Measurements from ENCODE around the gene CLEC4M. TPM values are rescaled to one million over a fixed set of nuclear protein-coding genes. Genes with fewer than 3 reads are reported as not detected.
A peak's percentile ranks its signal among the peaks of the same experiment; 100 is the strongest.

CLEC4M gene
- total RNA-seq, 4 donors from 2014 or later, result 2.4 TPM; not detected in 3

DNA sequence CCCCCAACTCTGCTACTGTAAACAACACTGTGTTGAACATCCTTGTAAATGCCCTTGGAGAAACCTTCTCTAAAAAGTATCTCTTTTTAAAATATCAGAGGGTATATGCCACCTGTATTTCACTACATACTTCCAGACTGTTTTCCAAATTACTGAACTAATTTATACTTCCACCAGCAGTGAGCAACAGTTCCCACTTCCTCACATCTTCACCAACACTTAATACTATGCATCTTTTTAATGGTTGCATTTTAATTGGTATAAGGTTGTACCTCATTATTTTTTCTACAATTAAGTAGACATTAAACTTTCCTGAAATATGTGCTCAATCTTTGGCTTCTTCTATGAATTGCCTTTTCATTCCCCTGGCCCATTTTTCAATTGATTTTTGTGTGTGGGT is 21.8 kb downstream of the CLEC4M start:
- no peak overlapping the region for H3K27ac ChIP-seq
- no peak for DNase-seq (ENCODE audit: low spot score in 2 of 2)
- H3K9me3 ChIP-seq, result peaks cover 0 to 25% (median 0%) of the 10 kb centered on the region in 4 donors
- H3K4me1 ChIP-seq, result peaks cover 0 to 9% (median 0%) of the 10 kb centered on the region in 4 donors
- H3K27me3 ChIP-seq, result peaks cover 0 to 28% of the 10 kb centered on the region in 2 donors
- H3K4me3 ChIP-seq, result no peak overlapping the region
- no peaks in the 10 kb centered on the region for H3K36me3 ChIP-seq
- TF ChIP-seq, protein P1, sequence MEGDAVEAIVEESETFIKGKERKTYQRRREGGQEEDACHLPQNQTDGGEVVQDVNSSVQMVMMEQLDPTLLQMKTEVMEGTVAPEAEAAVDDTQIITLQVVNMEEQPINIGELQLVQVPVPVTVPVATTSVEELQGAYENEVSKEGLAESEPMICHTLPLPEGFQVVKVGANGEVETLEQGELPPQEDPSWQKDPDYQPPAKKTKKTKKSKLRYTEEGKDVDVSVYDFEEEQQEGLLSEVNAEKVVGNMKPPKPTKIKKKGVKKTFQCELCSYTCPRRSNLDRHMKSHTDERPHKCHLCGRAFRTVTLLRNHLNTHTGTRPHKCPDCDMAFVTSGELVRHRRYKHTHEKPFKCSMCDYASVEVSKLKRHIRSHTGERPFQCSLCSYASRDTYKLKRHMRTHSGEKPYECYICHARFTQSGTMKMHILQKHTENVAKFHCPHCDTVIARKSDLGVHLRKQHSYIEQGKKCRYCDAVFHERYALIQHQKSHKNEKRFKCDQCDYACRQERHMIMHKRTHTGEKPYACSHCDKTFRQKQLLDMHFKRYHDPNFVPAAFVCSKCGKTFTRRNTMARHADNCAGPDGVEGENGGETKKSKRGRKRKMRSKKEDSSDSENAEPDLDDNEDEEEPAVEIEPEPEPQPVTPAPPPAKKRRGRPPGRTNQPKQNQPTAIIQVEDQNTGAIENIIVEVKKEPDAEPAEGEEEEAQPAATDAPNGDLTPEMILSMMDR (IDR thresholded peaks at IDR 0.05), result no peak
- TF ChIP-seq EP300 (IDR thresholded peaks at IDR 0.05), result no peak
- no peak for TF ChIP-seq POLR2A (IDR thresholded peaks at IDR 0.05)

DNA sequence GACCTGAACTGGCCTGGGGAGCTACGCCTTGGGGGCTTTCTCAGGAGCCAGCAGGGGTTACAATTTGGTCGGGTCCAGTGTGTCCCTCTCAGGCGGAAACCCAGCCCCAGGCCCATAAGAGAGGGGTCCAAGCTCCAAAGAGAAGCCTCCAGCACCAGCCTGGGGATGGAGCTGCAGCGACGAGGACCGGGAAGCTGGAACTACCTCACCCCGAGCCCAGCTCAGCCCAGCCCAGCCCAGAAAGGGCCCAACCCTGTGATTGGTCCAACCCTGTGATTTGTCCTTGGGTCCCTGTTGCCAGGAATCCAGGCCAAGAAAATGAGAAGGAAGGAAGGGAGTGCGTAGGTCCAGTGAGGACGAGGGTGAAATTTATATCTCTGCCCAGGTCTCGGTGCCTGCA is 24.1 kb downstream of the CLEC4M start:
- H3K4me3 ChIP-seq, result peak overlapping the region in 1 of 4 donors; percentile 29
- 14 to 30% methylated on average over 10 of the region's 10 CpGs for WGBS, 2 donors
- peak in 1 of 2 donors; percentile 10 for DNase-seq (ENCODE audit: low spot score in 2 of 2)

DNA sequence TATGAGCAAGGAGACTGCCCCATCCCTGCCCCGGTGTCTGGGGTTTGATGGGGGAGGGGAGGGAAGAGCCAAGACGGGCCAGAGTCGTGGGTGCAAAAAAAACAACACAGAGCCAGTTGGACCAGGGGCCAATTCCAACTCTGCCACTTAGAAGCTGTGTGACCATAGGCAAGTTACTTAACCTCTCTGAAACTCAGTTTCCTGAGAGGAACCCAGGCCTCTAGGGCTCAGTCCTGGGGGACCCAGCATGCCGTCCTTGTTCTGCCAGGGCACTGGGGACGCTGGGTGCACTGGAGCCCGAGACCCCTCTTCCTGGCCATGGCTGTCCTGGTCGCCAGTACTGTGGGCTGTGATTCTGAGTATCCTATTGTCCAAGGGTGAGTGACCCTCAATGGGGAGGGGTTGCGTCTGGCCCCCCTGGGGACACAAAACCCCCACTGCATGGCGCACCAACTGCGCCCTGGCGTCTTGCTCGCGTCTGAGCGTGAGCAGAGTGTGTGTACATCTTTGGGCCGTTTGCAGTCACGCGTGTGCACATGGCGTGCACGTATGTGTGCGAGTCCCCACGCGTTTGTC is 24.6 kb downstream of the CLEC4M start:
- WGBS, 2 donors, result 12 to 18% methylated on average over 15 to 21 of the region's 22 CpGs
- Histone ChIP-seq H3K9me3 (peaks cover 0 to 32% (median 0%) of the 10 kb centered on the region in 4 donors), H3K4me3 (peak overlapping the region in 1 of 4 donors; percentile 29), H3K36me3 (no peaks in the 10 kb centered on the region), H3K27me3 (peaks cover 0 to 45% of the 10 kb centered on the region in 2 donors), H3K4me1 (peaks cover 0 to 9% (median 0%) of the 10 kb centered on the region in 4 donors), H3K27ac (no peak overlapping the region)
- TF ChIP-seq POLR2A (IDR thresholded peaks at IDR 0.05) (no peak), EP300 (IDR thresholded peaks at IDR 0.05) (no peak)
- TF ChIP-seq, protein P1 (IDR thresholded peaks at IDR 0.05), result no peak
- DNase-seq (ENCODE audit: low spot score in 2 of 2), result no peak

More for the DNA sequence above, 24.1 kb downstream of the CLEC4M start:
- Histone ChIP-seq H3K27ac (no peak overlapping the region), H3K36me3 (no peaks in the 10 kb centered on the region), H3K9me3 (peaks cover 0 to 32% (median 0%) of the 10 kb centered on the region in 4 donors), H3K27me3 (peaks cover 0 to 45% of the 10 kb centered on the region in 2 donors), H3K4me1 (peaks cover 0 to 9% (median 0%) of the 10 kb centered on the region in 4 donors)
- no peak for TF ChIP-seq EP300 (IDR thresholded peaks at IDR 0.05)
- no peak for TF ChIP-seq POLR2A (IDR thresholded peaks at IDR 0.05)
- TF ChIP-seq, protein P1 (IDR thresholded peaks at IDR 0.05), result no peak

DNA sequence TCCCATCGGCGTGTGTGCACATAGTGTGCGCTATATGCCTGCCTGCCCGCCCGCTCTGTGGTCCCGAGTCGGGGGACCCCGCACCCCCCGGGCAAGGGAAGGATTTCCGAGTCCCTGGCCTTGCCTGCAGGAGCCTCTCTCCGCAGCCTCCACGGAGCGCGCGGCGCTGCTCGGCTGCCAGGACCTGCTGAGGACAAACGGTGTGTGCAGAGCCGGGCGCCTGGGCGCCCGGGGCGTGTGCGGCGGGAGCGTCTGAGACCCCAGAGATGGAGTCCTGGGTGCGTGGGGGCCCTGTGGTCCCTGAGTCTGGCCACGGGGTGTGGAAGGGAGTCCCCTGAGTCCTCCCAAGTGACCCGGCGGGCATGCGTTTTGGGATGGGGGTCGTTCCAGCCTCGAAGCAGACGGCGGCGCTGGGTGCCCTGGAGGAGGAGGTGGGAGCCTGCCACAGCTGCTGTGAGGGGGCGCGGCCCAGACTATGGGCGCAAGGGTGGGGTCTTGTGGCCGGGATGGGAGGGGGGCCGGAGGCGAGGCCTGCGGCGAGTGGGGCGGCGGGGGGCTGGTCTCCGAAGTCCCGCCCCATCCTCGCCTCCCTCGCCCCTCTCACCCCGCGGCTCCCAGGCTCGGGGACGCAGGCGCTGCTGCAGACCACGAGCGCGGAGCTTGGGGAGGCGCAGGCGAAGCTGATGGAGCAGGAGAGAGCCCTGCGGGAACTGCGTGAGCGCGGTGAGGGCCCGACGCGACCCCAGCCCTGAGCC is 25.3 kb downstream of the CLEC4M start:
- H3K4me1 ChIP-seq, result peaks cover 0 to 9% (median 0%) of the 10 kb centered on the region in 4 donors
- no peaks in the 10 kb centered on the region for H3K36me3 ChIP-seq
- TF ChIP-seq, protein P1 (IDR thresholded peaks at IDR 0.05), result no peak
- TF ChIP-seq EP300 (IDR thresholded peaks at IDR 0.05) (no peak), POLR2A (IDR thresholded peaks at IDR 0.05) (no peak)
- no peak overlapping the region for H3K27ac ChIP-seq
- DNase-seq (ENCODE audit: low spot score in 2 of 2), result no peak
- peak overlapping the region in 1 of 4 donors; percentile 29 for H3K4me3 ChIP-seq
- peaks cover 0 to 32% (median 0%) of the 10 kb centered on the region in 4 donors for H3K9me3 ChIP-seq
- peaks cover 0 to 45% of the 10 kb centered on the region in 2 donors for H3K27me3 ChIP-seq
- WGBS, 2 donors, result 1 to 3% methylated on average over 7 to 18 of the region's 67 CpGs

DNA sequence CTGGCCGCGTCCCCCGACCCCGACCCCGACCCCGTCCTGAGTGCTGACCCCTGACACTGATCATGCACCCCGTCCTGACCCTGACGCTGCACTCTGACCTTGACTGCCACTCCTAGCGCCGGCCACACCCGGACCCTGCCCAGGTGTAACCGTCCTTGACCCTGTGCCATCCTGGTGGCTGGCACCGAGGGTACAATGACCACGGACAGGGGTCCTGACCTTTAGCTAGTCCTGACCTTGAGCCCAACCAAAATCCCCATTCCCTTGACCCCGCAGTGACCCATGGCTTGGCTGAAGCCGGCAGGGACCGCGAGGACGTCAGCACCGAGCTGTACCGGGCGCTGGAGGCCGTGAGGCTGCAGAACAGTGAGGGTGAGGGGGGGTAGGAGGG is 25.9 kb downstream of the CLEC4M start:
- no peak for DNase-seq (ENCODE audit: low spot score in 2 of 2)
- Histone ChIP-seq H3K27me3 (peaks cover 0 to 45% of the 10 kb centered on the region in 2 donors), H3K4me1 (peaks cover 0 to 9% (median 0%) of the 10 kb centered on the region in 4 donors), H3K27ac (no peak overlapping the region), H3K4me3 (peak overlapping the region in 1 of 4 donors; percentile 29), H3K9me3 (peaks cover 0 to 32% (median 0%) of the 10 kb centered on the region in 4 donors), H3K36me3 (no peaks in the 10 kb centered on the region)
- WGBS, 2 donors, result 0 to 2% methylated on average over 8 to 17 of the region's 23 CpGs
- TF ChIP-seq, protein P1 (IDR thresholded peaks at IDR 0.05), result no peak
- TF ChIP-seq EP300 (IDR thresholded peaks at IDR 0.05), result no peak
- no peak for TF ChIP-seq POLR2A (IDR thresholded peaks at IDR 0.05)
